Esophagus squamous epithelium (tissue), 4 donors: ENCODE results near the gene METTL22.

Experiments used
- CTCF ChIP-seq, 6 experiments: fragments of 450-650 bp in 4 of 6; fragments of 200-600 bp in 2 of 6; sonication (generic) in 2 of 6; IDR thresholded peaks; one replicate each; pipeline ENCODE4 v1.5.1; 2016 to 2019; ENCODE audit warnings: antibody characterized with exemption in 6 of 6, mild to moderate bottlenecking in 4 of 6, moderate library complexity in 4 of 6
- POLR2A ChIP-seq, 4 donors: fragments of 450-650 bp; IDR thresholded peaks; one replicate each; pipeline ENCODE4 v1.6.1; 2017; ENCODE audit warnings: antibody characterized with exemption in 4 of 4, mild to moderate bottlenecking in 4 of 4, moderate library complexity in 3 of 4

- TF ChIP-seq CTCF (IDR thresholded peaks at IDR 0.05) (no peak), POLR2A (IDR thresholded peaks at IDR 0.05) (no peak)
These were observed 20.2 kb downstream of the METTL22 start for GRCh38 chr16:8641671-8642070.
